Activated gamma-delta T cell treated with Interleukin-2 at 50 U/mL for 16 hours (primary cell): ENCODE data around the gene CAND2.
"Not testable (repeated sequence)": the region's sequence is repeated elsewhere in the genome, so short reads cannot be mapped to it uniquely, and the experiment has no call there.

Experiments used
- DNase-seq: peaks from one replicate; pipeline ENCODE4 v3.0.0-alpha.2; 2020

Gene CAND2

DNA sequence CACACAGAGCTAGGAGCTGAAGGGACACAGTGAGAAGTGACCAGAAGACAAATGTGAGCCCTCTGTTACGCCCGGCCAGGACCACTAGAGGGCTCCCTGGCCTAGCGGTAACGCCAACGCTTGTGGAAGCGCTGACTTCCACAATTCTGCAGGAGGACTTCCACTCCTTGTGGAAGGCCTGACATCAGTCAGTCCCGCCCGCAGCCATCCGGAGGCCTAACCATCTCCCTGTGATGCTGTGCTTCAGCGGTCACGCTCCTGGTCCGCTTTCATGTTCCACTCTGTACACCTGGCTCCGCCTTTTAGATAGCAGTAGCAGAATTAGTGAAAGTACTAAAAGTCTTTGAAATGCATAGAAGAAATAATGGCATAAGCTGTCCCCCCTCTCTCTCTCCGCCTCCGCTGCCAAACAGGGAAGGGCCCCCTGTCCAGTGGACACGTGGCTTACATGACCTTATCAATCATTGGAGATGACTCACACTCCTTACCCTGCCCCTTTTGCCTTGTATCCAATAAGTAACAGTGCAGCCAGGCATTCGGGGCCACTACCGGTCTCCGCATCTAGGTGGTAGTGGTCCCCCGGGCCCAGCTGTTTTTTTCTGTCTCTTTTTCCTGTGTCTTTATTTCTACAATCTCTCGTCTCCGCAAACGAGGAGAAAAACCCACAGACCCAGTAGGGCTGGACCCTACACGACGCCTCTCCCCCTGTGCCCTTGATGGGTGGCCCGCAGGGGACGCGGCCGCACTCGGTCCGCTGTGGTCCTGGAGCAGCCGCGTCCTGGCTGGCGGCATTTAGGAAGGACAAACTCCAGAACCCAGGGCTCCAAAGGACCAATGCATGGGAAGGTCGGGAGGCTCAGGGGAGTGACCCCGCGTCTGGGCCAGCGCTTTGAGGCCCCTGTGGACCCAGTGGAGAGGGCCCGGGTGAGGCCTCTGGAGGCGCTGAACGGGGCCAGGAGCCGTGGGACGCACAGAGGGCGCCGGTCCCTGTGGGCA, 71.9 kb downstream of the CAND2 start:
- DNase-seq, result peak; percentile 54

DNA sequence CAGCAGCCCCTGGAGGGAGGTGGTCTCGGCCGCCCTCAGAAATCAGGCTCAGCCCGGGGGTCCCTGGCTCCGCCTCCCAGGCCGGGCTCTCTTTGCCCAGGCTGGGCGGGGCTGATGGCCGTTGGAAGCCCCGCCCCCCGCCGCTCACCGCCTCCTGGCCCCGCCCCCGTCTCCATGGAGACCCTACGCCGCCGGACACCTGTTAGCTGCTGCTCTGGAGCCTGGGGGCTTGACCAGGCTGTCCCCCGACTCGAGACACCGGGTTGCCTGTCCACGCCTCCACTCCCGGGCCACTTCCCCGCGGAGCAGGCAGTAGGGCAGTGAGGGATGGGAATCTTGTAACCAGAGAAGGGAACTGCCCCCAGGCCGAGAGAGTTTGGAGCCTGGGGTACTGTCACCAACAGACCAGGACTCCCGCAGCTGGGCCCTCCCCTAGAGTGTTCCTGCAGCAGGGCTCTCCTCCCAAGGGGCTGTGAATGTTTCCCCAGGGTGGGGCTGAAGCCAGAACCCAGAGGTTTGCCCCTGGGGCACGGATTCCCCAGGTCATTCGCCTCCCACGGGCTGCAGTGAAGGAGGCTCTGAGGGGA, 72.6 kb downstream of the CAND2 start:
- peak; percentile 11 for DNase-seq

DNA sequence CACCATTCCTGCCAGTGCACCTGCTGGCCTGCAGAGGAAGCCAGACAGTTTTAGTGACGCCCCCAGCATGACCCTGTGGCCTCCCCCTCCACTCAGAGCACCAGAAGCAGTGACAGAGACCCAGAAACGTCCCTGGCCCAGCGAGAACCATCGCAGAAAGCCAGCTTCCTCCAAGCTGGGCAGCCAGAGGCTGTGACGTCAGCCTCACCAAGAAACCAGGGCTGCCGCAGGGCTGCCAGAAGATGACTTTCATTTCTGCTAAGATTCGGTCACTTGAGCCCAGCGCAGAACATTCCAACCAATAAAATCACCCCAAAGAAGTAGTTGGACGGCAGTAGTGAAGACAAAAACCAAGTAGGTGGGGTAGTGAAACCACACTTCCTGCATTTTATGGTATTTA, 74.5 kb downstream of the CAND2 start:
- DNase-seq, result no peak

DNA sequence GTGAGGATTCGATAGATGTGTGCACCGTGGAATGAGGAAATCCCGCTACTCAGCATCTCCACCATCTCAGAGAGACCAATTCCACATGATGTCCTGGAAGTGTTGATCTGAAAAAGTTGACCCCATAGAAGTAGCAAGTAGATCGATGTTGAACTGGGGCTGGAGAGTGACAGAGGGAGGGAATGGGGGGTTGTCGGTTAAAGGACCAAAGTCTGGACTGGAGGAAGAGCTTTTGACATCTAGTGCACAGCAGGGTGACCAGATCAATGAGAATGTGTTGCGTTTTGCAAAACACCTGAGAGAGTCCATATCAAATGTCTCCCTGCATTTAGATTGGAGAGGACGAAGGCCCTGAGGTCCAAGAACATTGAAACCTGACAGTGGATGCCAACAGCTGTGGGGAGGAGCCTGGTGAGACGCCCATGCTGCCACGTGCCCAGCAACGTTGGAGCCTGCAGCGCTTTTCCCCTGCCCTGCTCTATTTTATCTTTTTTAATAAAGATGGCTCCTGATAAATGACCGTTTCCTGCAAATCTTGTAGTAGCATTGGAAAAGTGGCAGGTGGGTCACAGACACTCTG, 75.0 kb downstream of the CAND2 start:
- DNase-seq, result no peak

DNA sequence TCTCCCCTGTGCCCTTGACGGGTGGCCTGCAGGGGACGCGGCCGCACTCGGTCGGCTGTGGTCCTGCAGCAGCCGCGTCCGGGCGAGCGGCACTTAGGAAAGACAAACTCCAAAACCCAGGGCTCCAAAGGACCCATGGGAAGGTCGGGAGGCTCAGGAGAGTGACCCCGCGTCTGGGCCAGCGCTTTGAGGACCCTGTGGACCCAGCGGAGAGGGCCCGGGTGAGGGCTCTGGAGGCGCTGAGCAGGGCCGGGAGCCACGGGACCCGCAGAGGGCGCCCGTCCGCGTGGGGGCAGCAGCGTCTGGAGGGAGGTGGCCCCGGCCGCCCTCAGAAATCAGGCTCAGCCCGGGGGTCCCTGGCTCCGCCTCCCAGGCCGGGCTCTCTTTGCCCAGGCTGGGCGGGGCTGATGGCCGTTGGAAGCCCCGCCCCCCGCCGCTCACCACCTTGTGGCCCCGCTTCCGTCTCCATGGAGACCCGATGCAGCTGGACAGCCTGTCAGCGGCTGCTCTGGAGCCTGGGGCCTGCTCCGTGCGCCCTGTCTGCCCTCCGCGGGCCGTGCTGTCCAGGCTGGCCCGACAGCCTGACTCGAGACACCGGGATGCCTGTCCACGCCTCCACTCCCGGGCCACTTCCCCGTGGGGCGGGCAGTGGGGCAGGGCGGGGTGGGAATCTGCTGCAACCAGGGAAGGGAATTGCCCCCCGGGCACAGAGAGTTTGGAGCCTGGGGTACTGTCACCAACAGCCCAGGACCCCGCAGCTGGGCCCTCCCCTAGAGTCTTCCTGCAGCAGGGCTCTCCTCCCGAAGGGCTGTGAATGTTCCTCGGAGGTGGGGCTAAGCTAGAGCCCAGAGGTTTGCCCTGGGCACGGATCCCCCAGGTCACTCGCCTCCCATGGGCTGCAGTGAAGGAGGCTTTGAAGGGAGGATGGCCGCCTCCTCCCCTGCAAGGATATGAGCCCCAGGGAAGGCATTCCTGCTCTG, 79.7 kb downstream of the CAND2 start:
- DNase-seq, result no peak

DNA sequence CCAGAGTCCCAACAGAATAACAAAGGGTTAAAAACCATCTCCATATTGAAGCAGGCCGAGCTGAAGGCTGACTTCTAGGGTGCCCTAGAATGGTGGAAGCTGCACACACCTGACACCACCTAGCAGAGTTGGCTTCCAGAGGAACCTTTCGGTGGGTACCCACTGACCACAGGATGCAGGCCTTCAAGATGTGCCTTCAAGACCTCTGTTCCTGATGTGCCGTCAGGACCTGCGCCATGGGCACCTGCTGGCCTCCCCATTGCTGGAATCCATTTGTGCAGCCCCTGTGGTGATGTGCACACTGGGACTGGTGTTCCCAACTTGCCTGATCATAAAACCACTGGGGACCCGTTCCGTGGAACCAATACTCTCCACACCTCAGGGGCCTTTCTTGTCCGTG, 80.6 kb downstream of the CAND2 start:
- DNase-seq, result no peak

DNA sequence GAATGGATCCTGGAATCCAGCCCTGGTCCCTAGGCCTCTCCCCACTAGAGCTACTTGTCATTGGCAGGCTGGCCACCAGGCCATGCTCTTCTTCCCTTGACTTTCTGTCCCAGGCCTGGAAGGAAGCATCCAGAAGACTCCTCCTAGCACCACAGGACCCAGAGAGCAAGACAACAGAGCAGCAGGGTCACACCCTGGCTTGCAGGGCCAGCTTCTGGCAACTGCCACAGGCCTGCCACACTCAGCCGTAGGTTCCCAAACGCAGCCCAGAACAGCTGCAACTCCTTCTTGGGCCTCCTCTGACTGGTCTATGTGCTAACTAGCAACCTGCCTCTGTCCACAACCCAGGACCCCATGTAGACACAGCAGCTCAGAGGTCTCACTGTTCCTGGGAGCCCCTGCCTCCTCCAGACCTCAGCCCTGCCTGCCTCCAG, 81.7 kb downstream of the CAND2 start:
- no peak for DNase-seq

DNA sequence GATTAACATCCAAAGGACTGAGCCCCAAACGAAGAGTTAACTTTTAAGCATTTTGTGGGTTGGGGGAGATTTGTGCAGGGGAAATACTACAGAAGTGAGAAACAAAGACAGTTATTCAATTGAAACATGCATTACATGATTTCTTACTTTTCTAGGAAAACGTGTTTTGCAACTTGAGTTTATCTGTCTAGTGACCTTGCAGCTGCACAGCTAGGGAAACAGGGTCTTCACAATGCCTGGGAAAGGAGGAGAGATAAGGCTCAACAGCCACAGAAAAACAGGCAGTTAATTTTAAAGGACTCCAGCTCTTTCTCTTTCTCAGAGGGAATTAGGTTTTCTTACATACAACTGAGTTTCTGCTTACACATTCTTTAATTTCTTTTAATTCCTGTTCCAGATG, 82.3 kb downstream of the CAND2 start:
- DNase-seq, result not testable (repeated sequence)

DNA sequence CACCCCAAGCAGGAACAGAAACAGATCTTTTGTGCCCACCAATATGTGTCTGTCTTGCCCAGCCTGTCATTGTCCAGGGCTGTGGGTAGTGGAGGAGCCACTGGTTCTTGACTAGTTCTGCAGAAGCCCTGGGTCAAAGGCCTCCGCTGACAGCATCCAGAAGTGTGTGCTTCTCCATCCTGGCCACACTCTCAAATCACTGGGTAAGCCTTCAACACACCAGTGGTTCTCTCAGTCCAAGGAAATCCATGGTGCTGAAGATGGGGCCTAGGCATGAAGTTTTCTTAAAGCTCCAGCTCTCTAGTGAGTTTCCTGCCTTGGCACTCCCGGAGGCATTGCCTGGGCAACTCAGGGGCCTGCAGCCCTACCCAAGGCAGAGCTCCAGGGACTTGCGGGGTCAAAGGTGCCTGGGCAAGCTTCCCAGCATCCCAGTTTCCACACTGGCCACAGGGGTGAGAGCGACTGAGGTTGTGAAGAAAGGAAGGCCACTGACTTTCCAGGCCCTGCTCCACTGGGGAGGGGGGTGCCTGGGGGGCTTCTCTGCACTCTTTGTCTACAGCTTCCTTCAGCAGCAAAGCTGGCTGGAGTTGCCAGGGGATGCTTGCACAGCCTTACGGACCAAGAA, 82.8 kb downstream of the CAND2 start:
- DNase-seq, result no peak

DNA sequence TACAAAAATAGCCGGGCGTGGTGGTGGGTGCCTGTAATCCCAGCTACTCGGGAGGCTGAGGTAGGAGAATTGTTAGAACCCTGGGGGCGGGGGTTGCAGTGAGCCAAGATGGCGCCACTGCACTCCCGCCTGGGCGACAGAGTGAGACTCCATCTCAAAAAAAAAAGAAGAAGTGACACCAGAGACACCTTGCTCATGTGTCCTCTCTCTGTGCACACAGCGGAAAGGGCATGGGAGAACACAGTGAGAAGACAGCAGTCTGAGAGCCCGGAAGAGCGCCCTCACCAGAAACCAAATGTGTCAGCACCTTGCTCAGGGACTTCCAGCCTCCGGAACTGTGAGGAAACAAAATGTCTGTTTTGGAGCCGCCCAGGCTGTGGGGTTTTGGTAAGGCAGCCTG, 85.4 kb downstream of the CAND2 start:
- not testable (repeated sequence) for DNase-seq

DNA sequence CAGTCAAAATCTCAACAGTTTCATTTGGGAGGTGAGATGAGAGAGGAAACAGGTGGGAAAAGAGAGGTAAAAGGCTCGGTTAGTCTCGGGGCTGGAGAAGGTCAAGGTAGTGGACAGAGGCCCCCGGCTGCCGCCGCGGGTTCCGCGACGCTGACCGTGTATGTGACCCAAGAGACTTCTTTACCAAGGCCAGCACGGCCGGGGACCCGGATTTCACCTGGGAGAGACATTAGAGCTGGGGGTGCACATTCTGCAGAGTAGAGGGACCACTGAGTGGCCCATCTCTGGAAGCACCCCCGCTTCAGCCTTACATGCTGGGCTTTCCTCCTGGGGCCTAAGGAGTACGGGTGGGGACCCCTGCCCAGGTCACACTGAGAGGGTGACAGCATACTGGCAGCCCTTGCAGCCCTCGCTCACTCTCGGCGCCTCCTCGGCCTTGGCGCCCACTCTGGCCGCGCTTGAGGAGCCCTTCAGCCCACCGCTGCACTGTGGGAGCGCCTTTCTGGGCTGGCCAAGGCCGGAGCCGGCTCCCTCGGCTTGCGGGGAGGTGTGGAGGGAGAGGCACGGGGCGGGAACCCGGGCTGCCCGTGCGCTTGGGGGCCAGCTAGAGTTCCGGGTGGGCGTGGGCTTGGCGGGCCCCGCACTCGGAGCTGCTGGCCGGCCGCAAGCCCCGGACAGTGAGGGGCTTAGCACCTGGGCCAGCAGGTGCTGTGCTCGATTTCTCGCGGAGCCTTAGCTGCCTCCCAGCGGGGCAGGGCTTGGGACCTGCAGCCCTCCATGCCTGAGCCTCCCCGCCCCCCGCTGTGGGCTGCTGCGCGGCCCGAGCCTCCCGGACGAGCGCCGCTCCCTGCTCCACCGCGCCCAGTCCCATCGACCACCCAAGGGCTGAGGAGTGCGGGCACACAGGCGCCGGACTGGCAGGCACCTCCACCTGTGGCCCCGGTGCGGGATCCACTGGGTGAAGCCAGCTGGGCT, 86.1 kb downstream of the CAND2 start:
- DNase-seq, result no peak

DNA sequence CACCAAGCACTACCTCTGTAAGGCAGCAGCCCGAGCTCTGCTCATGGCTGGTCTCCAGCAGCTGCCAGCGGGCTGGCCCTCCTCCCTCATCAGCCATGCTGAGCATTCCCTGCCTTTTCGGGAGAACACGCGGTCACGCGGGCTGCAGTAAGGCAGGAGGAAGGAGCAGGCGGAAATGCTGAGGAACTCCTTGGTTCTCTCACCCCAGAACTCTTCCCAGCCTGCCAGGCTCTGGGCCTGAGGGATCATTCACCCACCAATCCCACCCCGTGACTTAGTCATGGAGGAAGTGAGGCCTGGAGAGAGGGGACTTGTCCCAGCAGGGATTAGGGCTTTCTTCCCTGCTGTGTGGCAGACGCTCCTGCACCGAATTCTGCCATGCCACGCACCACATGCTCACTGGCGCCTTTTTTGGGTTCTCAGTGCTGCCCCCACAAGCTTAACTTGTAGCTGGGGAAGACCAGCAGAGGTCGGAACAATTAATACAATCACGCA, 87.8 kb downstream of the CAND2 start:
- DNase-seq, result no peak
